HEK293 (cell line): Measurements from ENCODE around the gene AGPAT4.

Source experiments
- CTCF ChIA-PET: fragments of 350-600 bp; formaldehyde crosslinking; extraction: SDS; loops from one replicate; lab custom pipeline; 2021; ENCODE audit warnings: antibody characterized with exemption; lab: Yijun Ruan, JAX
- POLR2A ChIA-PET: fragments of 300-600 bp; formaldehyde crosslinking; extraction: SDS; loops from one replicate; lab custom pipeline; 2020; ENCODE audit warnings: antibody characterized with exemption, inconsistent platforms; lab: Yijun Ruan, JAX
- H3K27ac ChIP-seq: fragments of 200-500 bp; sonication (Bioruptor generic); 2 replicates; pipeline ENCODE4 v1.5.1; 2014; ENCODE audit warnings: low read depth, low read length, control low read depth, inconsistent platforms; ENCODE audit errors: extremely low read depth
- H3K36me3 ChIP-seq, 2 experiments: fragments of 200-500 bp in 1 of 2; sonication (Bioruptor generic) in 1 of 2; 1 replicate in 1 of 2; 2 replicates in 1 of 2; pipeline ENCODE4 v1.5.1; 2014 to 2017; ENCODE audit warnings: inconsistent platforms in 2 of 2, low read length in 2 of 2; ENCODE audit not compliant: control insufficient read depth in 2 of 2, insufficient read depth in 1 of 2
- H3K4me1 ChIP-seq: fragments of 200-500 bp; sonication (Bioruptor generic); 2 replicates; pipeline ENCODE4 v1.5.1; 2014; ENCODE audit warnings: mild to moderate bottlenecking, low read length, inconsistent platforms; ENCODE audit not compliant: control insufficient read depth, insufficient read depth
- H3K4me3 ChIP-seq: 2 replicates; pipeline ENCODE4 v1.5.1; 2011; ENCODE audit warnings: low read depth, mild to moderate bottlenecking, control low read depth, low read length, moderate library complexity
- H3K9me3 ChIP-seq: fragments of 200-500 bp; sonication (Bioruptor generic); 2 replicates; pipeline ENCODE4 v1.5.1; 2014; ENCODE audit warnings: low read depth, low read length, inconsistent platforms; ENCODE audit not compliant: control insufficient read depth, insufficient read depth
- KLF1 ChIP-seq: fragments of 450-650 bp; formaldehyde crosslinking; IDR thresholded peaks from 2 replicates; pipeline ENCODE4 v1.5.1; 2016; ENCODE audit warnings: missing biosample characterization, missing genetic modification characterization
- KLF17 ChIP-seq: fragments of 450-650 bp; formaldehyde crosslinking; IDR thresholded peaks from 2 replicates; pipeline ENCODE4 v1.5.1; 2016; ENCODE audit warnings: missing biosample characterization, missing genetic modification characterization
- KLF8 ChIP-seq: fragments of 450-650 bp; formaldehyde crosslinking; IDR thresholded peaks from 2 replicates; pipeline ENCODE4 v1.5.1; 2016; ENCODE audit warnings: missing biosample characterization, missing genetic modification characterization
- MZF1 ChIP-seq: fragments of 450-650 bp; formaldehyde crosslinking; IDR thresholded peaks from 2 replicates; pipeline ENCODE4 v1.5.1; 2017; ENCODE audit warnings: missing biosample characterization, missing genetic modification characterization, borderline replicate concordance
- PATZ1 ChIP-seq: fragments of 450-650 bp; formaldehyde crosslinking; IDR thresholded peaks from 2 replicates; pipeline ENCODE4 v1.5.1; 2016; ENCODE audit warnings: missing biosample characterization, missing genetic modification characterization
- PRDM6 ChIP-seq: fragments of 450-650 bp; formaldehyde crosslinking; IDR thresholded peaks from 2 replicates; pipeline ENCODE4 v1.5.1; 2017; ENCODE audit warnings: missing biosample characterization, missing genetic modification characterization
- SCRT2 ChIP-seq: fragments of 450-650 bp; formaldehyde crosslinking; IDR thresholded peaks from 2 replicates; pipeline ENCODE4 v1.5.1; 2016; ENCODE audit warnings: missing biosample characterization, missing genetic modification characterization
- YY1 ChIP-seq: fragments of 450-650 bp; formaldehyde crosslinking; IDR thresholded peaks from 2 replicates; pipeline ENCODE4 v1.5.1; 2018; ENCODE audit warnings: missing biosample characterization, missing genetic modification characterization
- ZBTB17 ChIP-seq: fragments of 450-650 bp; formaldehyde crosslinking; IDR thresholded peaks from 2 replicates; pipeline ENCODE4 v1.5.1; 2016; ENCODE audit warnings: missing biosample characterization, missing genetic modification characterization
- ZBTB6 ChIP-seq: fragments of 450-650 bp; formaldehyde crosslinking; IDR thresholded peaks from 2 replicates; pipeline ENCODE4 v1.5.1; 2017; ENCODE audit warnings: missing biosample characterization, missing genetic modification characterization
- ZFHX2 ChIP-seq: fragments of 450-650 bp; formaldehyde crosslinking; conservative IDR thresholded peaks from 2 replicates; pipeline ENCODE4 v1.5.1; 2016; ENCODE audit warnings: missing biosample characterization, missing genetic modification characterization
- ZNF18 ChIP-seq: fragments of 450-650 bp; formaldehyde crosslinking; IDR thresholded peaks from 2 replicates; pipeline ENCODE4 v1.5.1; 2016; ENCODE audit warnings: missing biosample characterization, missing genetic modification characterization
- ZNF19 ChIP-seq: fragments of 450-650 bp; formaldehyde crosslinking; IDR thresholded peaks from 2 replicates; pipeline ENCODE4; 2016; ENCODE audit warnings: missing biosample characterization, missing genetic modification characterization, low read depth
- ZNF202 ChIP-seq: fragments of 450-650 bp; formaldehyde crosslinking; IDR thresholded peaks from 2 replicates; pipeline ENCODE4 v1.5.1; 2016; ENCODE audit warnings: missing biosample characterization, missing genetic modification characterization, borderline replicate concordance
- ZNF223 ChIP-seq: fragments of 450-650 bp; formaldehyde crosslinking; IDR thresholded peaks from 2 replicates; pipeline ENCODE4 v1.5.1; 2016; ENCODE audit warnings: missing biosample characterization, missing genetic modification characterization
- ZNF350 ChIP-seq: fragments of 450-650 bp; formaldehyde crosslinking; IDR thresholded peaks from 2 replicates; pipeline ENCODE4 v1.5.0; 2017; ENCODE audit warnings: missing biosample characterization, mild to moderate bottlenecking, missing genetic modification characterization
- ZNF362 ChIP-seq: fragments of 450-650 bp; formaldehyde crosslinking; IDR thresholded peaks from 2 replicates; pipeline ENCODE4 v1.5.1; 2016; ENCODE audit warnings: missing biosample characterization, missing genetic modification characterization
- ZNF366 ChIP-seq: fragments of 450-650 bp; formaldehyde crosslinking; conservative IDR thresholded peaks from 2 replicates; pipeline ENCODE4 v1.5.1; 2016; ENCODE audit warnings: missing biosample characterization, missing genetic modification characterization
- ZNF473 ChIP-seq: fragments of 450-650 bp; formaldehyde crosslinking; IDR thresholded peaks from 2 replicates; pipeline ENCODE4 v1.5.1; 2017; ENCODE audit warnings: missing biosample characterization, missing genetic modification characterization
- ZNF548 ChIP-seq: fragments of 450-650 bp; formaldehyde crosslinking; IDR thresholded peaks from 2 replicates; pipeline ENCODE4 v1.5.1; 2016; ENCODE audit warnings: missing biosample characterization, missing genetic modification characterization
- ZNF549 ChIP-seq: fragments of 450-650 bp; IDR thresholded peaks from 2 replicates; pipeline ENCODE4 v1.5.1; 2018; ENCODE audit warnings: missing biosample characterization, missing genetic modification characterization, mild to moderate bottlenecking, inconsistent platforms, moderate library complexity
- ZNF558 ChIP-seq: fragments of 450-650 bp; formaldehyde crosslinking; IDR thresholded peaks from 2 replicates; pipeline ENCODE4 v1.5.1; 2016; ENCODE audit warnings: missing biosample characterization, missing genetic modification characterization
- ZNF600 ChIP-seq: fragments of 450-650 bp; formaldehyde crosslinking; IDR thresholded peaks from 2 replicates; pipeline ENCODE4 v1.5.1; 2016; ENCODE audit warnings: missing biosample characterization, missing genetic modification characterization
- ZNF785 ChIP-seq: fragments of 450-650 bp; formaldehyde crosslinking; IDR thresholded peaks from 2 replicates; pipeline ENCODE4 v1.5.1; 2016; ENCODE audit warnings: missing biosample characterization, missing genetic modification characterization
- ZNF791 ChIP-seq: fragments of 450-650 bp; formaldehyde crosslinking; IDR thresholded peaks from 2 replicates; pipeline ENCODE4 v1.5.1; 2016; ENCODE audit warnings: missing biosample characterization, missing genetic modification characterization
- ZSCAN23 ChIP-seq: fragments of 450-650 bp; formaldehyde crosslinking; IDR thresholded peaks from 2 replicates; pipeline ENCODE4 v1.5.1; 2016; ENCODE audit warnings: missing biosample characterization, missing genetic modification characterization
- ZSCAN30 ChIP-seq: fragments of 450-650 bp; IDR thresholded peaks from 2 replicates; pipeline ENCODE4 v1.5.1; 2018; ENCODE audit warnings: missing biosample characterization, mild to moderate bottlenecking, missing genetic modification characterization, moderate library complexity

The AGPAT4 gene

GRCh38 chr6:161212902-161213301 lies 61.0 kb downstream of the AGPAT4 start (continued):
- no peak for TF ChIP-seq PATZ1 (tag by site-specific recombination)
- no peak for TF ChIP-seq ZNF202
- no peak for TF ChIP-seq ZBTB6 (tag by site-specific recombination)
- no peak for TF ChIP-seq MZF1 (tag by site-specific recombination)
- TF ChIP-seq ZNF223 = no peak
- no peak for TF ChIP-seq ZNF558
- TF ChIP-seq PRDM6 (tag by site-specific recombination) = no peak
- TF ChIP-seq ZNF785 (tag by site-specific recombination) = no peak
- no peak for TF ChIP-seq ZSCAN30
- no peak for TF ChIP-seq KLF8 (tag by site-specific recombination)
- no peak for TF ChIP-seq ZNF548 (tag by site-specific recombination)
- no peak for TF ChIP-seq ZNF366
- TF ChIP-seq YY1 (tag by site-specific recombination) = no peak

- no peaks in the 10 kb centered on the region for H3K4me1 ChIP-seq
- no peak overlapping the region for H3K27ac ChIP-seq
- H3K36me3 ChIP-seq = peaks cover 0 to 7% of the 10 kb centered on the region in 2 experiments; a peak in 1 of 3 replicates
- no peaks in the 10 kb centered on the region for H3K9me3 ChIP-seq
- CTCF ChIA-PET = interaction anchor here (0.7 kb wide), 1 partner anchor 51 kb away, joined by 3 read pairs; no protein-coding TSS in a partner anchor
- H3K4me3 ChIP-seq = no peak overlapping the region
- POLR2A ChIA-PET = no interaction called here
- TF ChIP-seq ZNF549 = peak; percentile 20; the same call in 1 of the 2 replicates
- no peak for TF ChIP-seq ZNF791
- peak; percentile 30; the same call in 1 of the 2 replicates for TF ChIP-seq ZNF350 (tag by site-specific recombination)
- no peak for TF ChIP-seq ZFHX2 (tag by site-specific recombination)
- TF ChIP-seq SCRT2 (tag by site-specific recombination) = no peak
- TF ChIP-seq KLF17 = no peak
- TF ChIP-seq MZF1 (tag by site-specific recombination) = no peak
- TF ChIP-seq ZNF362 (tag by site-specific recombination) = 0 out of 2 replicates have a peak, but pooled peaks have one; percentile 29
- no peak for TF ChIP-seq ZNF473
- no peak for TF ChIP-seq ZBTB17 (tag by site-specific recombination)
- TF ChIP-seq KLF1 (tag by site-specific recombination) = no peak
- no peak for TF ChIP-seq ZSCAN23 (tag by site-specific recombination)
- TF ChIP-seq ZNF19 (tag by site-specific recombination) = no peak
- no peak for TF ChIP-seq ZNF600 (tag by site-specific recombination)
- no peak for TF ChIP-seq ZNF18 (tag by site-specific recombination)
- no peak for TF ChIP-seq ZNF366
Observed at GRCh38 chr6:161211380-161212035, 62.4 kb downstream of the AGPAT4 start.
